ENCODE measurements around the gene KIF6. TPM values are rescaled to one million over a fixed set of nuclear protein-coding genes. Genes with fewer than 3 reads are reported as not detected.

KIF6 gene
- total and polyA plus RNA-seq, 2 of the 8 experiments (the other 6 are each of a cell fraction or from before 2014, with no cell fraction given): 0.53 to 0.65 TPM

GRCh38 chr6:39303425-39304153 is 421.6 kb downstream of the KIF6 start:
- Histone ChIP-seq H3K23me2 (ENCODE audit: low read depth, low read length) (no peaks in the 10 kb centered on the region), H3K4ac (replicated peaks; ENCODE audit: insufficient read length, low read depth, low read length) (no peak overlapping the region), H3K9me3 (ENCODE audit: insufficient read depth in 2 of 2, low read depth in 1 of 2, low read length in 1 of 2) (no peaks in the 10 kb centered on the region), H2BK15ac (ENCODE audit: low read length) (no peak overlapping the region), H3K18ac (ENCODE audit: extremely low read depth, low read length) (no peak overlapping the region), H3K4me3 (ENCODE audit: extremely low read depth in 1 of 4, insufficient read depth in 2 of 4, low read depth in 3 of 4, low read length in 4 of 4) (no peak overlapping the region), H2BK5ac (ENCODE audit: low read depth, low read length) (no peak overlapping the region), H4K5ac (ENCODE audit: insufficient read length, low read depth, low read length) (no peak overlapping the region), H3K79me1 (ENCODE audit: low read depth, low read length) (no peaks in the 10 kb centered on the region), H3K14ac (ENCODE audit: insufficient read length) (no peak overlapping the region), H4K8ac (ENCODE audit: extremely low read depth, insufficient read depth, low read length) (no peak overlapping the region), H3K27me3 (replicated peaks in 1 of 4; ENCODE audit: control insufficient read depth in 3 of 4, extremely low read depth in 1 of 4, insufficient read depth in 3 of 4, low read length in 3 of 4) (no peaks in the 10 kb centered on the region), H3K79me2 (ENCODE audit: control insufficient read depth in 1 of 2, insufficient read depth in 2 of 2, low read length in 2 of 2) (no peaks in the 10 kb centered on the region), H3K27ac (ENCODE audit: low read depth, low read length) (no peak overlapping the region), H3K23ac (ENCODE audit: insufficient read length) (no peak overlapping the region), H2AFZ (ENCODE audit: low read length) (no peak overlapping the region), H4K20me1 (replicated peaks in 1 of 2; ENCODE audit: control insufficient read depth in 1 of 2, insufficient read depth in 2 of 2, low read length in 2 of 2) (no peaks in the 10 kb centered on the region), H3K9ac (replicated peaks in 1 of 4; ENCODE audit: extremely low read depth in 1 of 4, low read depth in 3 of 4, low read length in 3 of 4) (no peak overlapping the region), H2AK5ac (ENCODE audit: low read depth, low read length) (no peak overlapping the region), H3K36me3 (ENCODE audit: control insufficient read depth in 2 of 4, insufficient read depth in 4 of 4, low read length in 3 of 4) (no peaks in the 10 kb centered on the region), H3K56ac (replicated peaks; ENCODE audit: insufficient read length, low read depth, low read length) (no peak overlapping the region), H3K4me2 (ENCODE audit: insufficient read depth in 1 of 2, low read depth in 2 of 2, low read length in 2 of 2) (no peak overlapping the region), H2BK20ac (ENCODE audit: low read length) (no peak overlapping the region), H4K91ac (replicated peaks; ENCODE audit: insufficient read length, low read length) (no peak overlapping the region), H3K4me1 (replicated peaks in 1 of 4; ENCODE audit: control insufficient read depth in 3 of 4, insufficient read depth in 4 of 4, low read length in 3 of 4) (peaks cover 0 to 4% (median under 1%) of the 10 kb centered on the region in 4 experiments; a peak in 2 of 7 replicates), H2BK12ac (ENCODE audit: low read depth, low read length) (peak overlapping the region; percentile 84; the same call in 1 of the 2 replicates), H2BK120ac (replicated peaks; ENCODE audit: low read depth, low read length) (no peak overlapping the region)
- ChIA-PET CTCF (ENCODE audit: partially characterized antibody) (interaction anchor here (0.7 to 47.4 kb wide), 38 partner anchors 9 to 548 kb away, joined by 3 to 1738 read pairs (median 6); partner anchors contain the start of genes KCNK17, KCNK5 and SAYSD1), POLR2A (ENCODE audit: partially characterized antibody) (interaction anchor here (1.0 to 4.0 kb wide), 4 partner anchors 68 to 136 kb away, joined by 3 to 23 read pairs (median 4); partner anchors contain the start of gene KCNK5)
- TF ChIP-seq YY1 (IDR thresholded peaks at IDR 0.05; ENCODE audit: low read depth, low read length) (no peak), ATF2 (IDR thresholded peaks at IDR 0.05; ENCODE audit: low read length) (no peak), FOSL1 (IDR thresholded peaks at IDR 0.05; ENCODE audit: insufficient read depth, low read depth, low read length) (no peak), ZNF274 (IDR thresholded peaks at IDR 0.05; ENCODE audit: borderline replicate concordance, extremely low read depth, low read length) (no peak), SP4 (IDR thresholded peaks at IDR 0.05; ENCODE audit: low read length) (no peak), MAX (IDR thresholded peaks at IDR 0.05) (no peak), BRCA1 (IDR thresholded peaks at IDR 0.05; ENCODE audit: low read depth, low read length) (no peak)
- FAIRE-seq (no peak), DNase-seq (ENCODE audit: low read depth in 1 of 2, low spot score in 2 of 2) (no peak)
- 87% methylated on average over 24 of the region's 30 CpGs; no CpG with 5 or more reads in 1 of the 2 experiments for whole genome bisulfite sequencing, 2 experiments (ENCODE audit: extremely low coverage in 1 of 2, insufficient coverage in 1 of 2, insufficient read length in 1 of 2, insufficient replicate concordance in 2 of 2, low coverage in 1 of 2, low lambda C conversion rate in 2 of 2, missing lambda C conversion rate in 1 of 2)

Data from H1 (cell line).